IMR-90 (cell line): ENCODE measurements around the gene CKAP5.

ENCODE experiments used
- BHLHE40 ChIP-seq: fragments of 150-350 bp; IDR thresholded peaks from 2 replicates; pipeline ENCODE4 v1.6.1; 2016; ENCODE audit warnings: mild to moderate bottlenecking, low read depth, low read length
- CEBPB ChIP-seq: IDR thresholded peaks from 2 replicates; pipeline ENCODE4 v1.6.1; 2012; ENCODE audit warnings: low read depth, low read length, improper control_type of control experiment
- FOS ChIP-seq: fragments of 150-350 bp; IDR thresholded peaks from 2 replicates; pipeline ENCODE4 v1.6.1; 2016; ENCODE audit warnings: low read depth, low read length
- MAFK ChIP-seq: IDR thresholded peaks from 2 replicates; pipeline ENCODE4 v1.6.1; 2012; ENCODE audit warnings: low read depth, low read length, improper control_type of control experiment
- MAZ ChIP-seq: IDR thresholded peaks from 2 replicates; pipeline ENCODE4 v1.6.1; 2012; ENCODE audit warnings: low read depth, mild to moderate bottlenecking, low read length, improper control_type of control experiment, moderate library complexity, borderline replicate concordance
- POLR2A ChIP-seq: IDR thresholded peaks from 2 replicates; pipeline ENCODE4 v1.6.1; 2012; ENCODE audit warnings: mild to moderate bottlenecking, low read depth, low read length
- RAD21 ChIP-seq: IDR thresholded peaks from 2 replicates; pipeline ENCODE4 v1.6.1; 2012; ENCODE audit warnings: low read length, improper control_type of control experiment
- RCOR1 ChIP-seq: IDR thresholded peaks from 2 replicates; pipeline ENCODE4 v1.6.1; 2012; ENCODE audit warnings: mild to moderate bottlenecking, low read length, improper control_type of control experiment; ENCODE audit not compliant: insufficient replicate concordance
- RFX5 ChIP-seq: IDR thresholded peaks from 2 replicates; pipeline ENCODE4 v1.8.0; 2012; ENCODE audit warnings: low read depth, mild to moderate bottlenecking, low read length, moderate library complexity
- SMC3 ChIP-seq: fragments of 150-350 bp; IDR thresholded peaks from 2 replicates; pipeline ENCODE4 v1.6.1; 2016; ENCODE audit warnings: low read depth, mild to moderate bottlenecking, antibody characterized with exemption, low read length, moderate library complexity
- TF ChIP-seq, protein P1 (sequence below): conservative IDR thresholded peaks from 2 replicates; pipeline ENCODE4 v1.5.1; 2012; ENCODE audit warnings: mild to moderate bottlenecking, low read depth, low read length, improper control_type of control experiment
- TF ChIP-seq, protein P2 (sequence below): fragments of 150-350 bp; IDR thresholded peaks from 2 replicates; pipeline ENCODE4 v1.6.1; 2017; ENCODE audit warnings: mild to moderate bottlenecking, antibody characterized with exemption, low read length, low read depth

DNA sequence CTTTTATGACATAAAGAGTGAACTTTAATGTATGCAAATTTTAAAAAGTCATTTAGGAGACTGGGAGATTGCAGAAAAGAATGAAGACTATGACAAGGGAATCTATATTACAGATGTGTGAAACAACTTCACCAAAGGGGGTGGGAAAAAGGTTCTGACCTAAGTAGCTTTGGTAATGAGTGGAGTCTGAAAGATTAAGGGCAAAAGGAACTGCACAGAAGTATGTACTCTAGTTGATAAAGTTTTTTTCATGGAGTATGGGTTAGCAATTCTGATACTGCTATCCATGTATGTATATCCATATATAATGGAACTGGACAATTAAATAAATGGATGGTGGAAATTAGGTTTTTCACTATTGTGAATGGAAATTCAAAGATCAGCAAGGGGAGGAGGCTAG lies 9.2 kb downstream of the CKAP5 start:
- TF ChIP-seq RCOR1 (no peak), BHLHE40 (no peak), POLR2A (no peak), SMC3 (no peak), RAD21 (no peak), MAZ (no peak), FOS (no peak), MAFK (no peak), RFX5 (no peak), CEBPB (no peak)
- TF ChIP-seq, protein P1, sequence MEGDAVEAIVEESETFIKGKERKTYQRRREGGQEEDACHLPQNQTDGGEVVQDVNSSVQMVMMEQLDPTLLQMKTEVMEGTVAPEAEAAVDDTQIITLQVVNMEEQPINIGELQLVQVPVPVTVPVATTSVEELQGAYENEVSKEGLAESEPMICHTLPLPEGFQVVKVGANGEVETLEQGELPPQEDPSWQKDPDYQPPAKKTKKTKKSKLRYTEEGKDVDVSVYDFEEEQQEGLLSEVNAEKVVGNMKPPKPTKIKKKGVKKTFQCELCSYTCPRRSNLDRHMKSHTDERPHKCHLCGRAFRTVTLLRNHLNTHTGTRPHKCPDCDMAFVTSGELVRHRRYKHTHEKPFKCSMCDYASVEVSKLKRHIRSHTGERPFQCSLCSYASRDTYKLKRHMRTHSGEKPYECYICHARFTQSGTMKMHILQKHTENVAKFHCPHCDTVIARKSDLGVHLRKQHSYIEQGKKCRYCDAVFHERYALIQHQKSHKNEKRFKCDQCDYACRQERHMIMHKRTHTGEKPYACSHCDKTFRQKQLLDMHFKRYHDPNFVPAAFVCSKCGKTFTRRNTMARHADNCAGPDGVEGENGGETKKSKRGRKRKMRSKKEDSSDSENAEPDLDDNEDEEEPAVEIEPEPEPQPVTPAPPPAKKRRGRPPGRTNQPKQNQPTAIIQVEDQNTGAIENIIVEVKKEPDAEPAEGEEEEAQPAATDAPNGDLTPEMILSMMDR: no peak
- TF ChIP-seq, protein P2, sequence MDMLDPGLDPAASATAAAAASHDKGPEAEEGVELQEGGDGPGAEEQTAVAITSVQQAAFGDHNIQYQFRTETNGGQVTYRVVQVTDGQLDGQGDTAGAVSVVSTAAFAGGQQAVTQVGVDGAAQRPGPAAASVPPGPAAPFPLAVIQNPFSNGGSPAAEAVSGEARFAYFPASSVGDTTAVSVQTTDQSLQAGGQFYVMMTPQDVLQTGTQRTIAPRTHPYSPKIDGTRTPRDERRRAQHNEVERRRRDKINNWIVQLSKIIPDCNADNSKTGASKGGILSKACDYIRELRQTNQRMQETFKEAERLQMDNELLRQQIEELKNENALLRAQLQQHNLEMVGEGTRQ: no peak
